MCF 10A (cell line): ENCODE measurements around the gene EXD3. TPM values are rescaled to one million over a fixed set of nuclear protein-coding genes. Genes with fewer than 3 reads are reported as not detected.

Experiments
- BruUV-seq: library from RNA; stranded (reverse); fragments of 400-500 nt; replicated peaks from 2 replicates; lab custom pipeline; 2021; lab: Mats Ljungman, UMichigan
- CTCF ChIA-PET: fragments of 300-600 bp; sonication (Branson Sonifier 250); formaldehyde crosslinking; extraction: SDS; loops from one replicate; lab custom pipeline; 2021; ENCODE audit warnings: antibody characterized with exemption, inconsistent platforms; lab: Yijun Ruan, JAX
- POLR2A ChIA-PET: fragments of 300-600, 350-650 bp; sonication (Branson Sonifier 250); formaldehyde crosslinking; extraction: SDS; loops from one replicate; lab custom pipeline; 2020; ENCODE audit warnings: antibody characterized with exemption, inconsistent platforms; lab: Yijun Ruan, JAX
- DNase-seq: peaks from one replicate; pipeline ENCODE4 v3.0.0-alpha.2; 2018; ENCODE audit not compliant: unreplicated experiment
- H3K27ac Mint-ChIP-seq: one replicate; pipeline ENCODE4 v1.8.0; 2022; ENCODE audit warnings: mild to moderate bottlenecking, low read depth, mixed read lengths; ENCODE audit not compliant: unreplicated experiment
- H3K27me3 Mint-ChIP-seq: one replicate; pipeline ENCODE4 v1.8.0; 2022; ENCODE audit warnings: mixed read lengths; ENCODE audit not compliant: insufficient read depth, unreplicated experiment
- H3K36me3 Mint-ChIP-seq: one replicate; pipeline ENCODE4 v1.8.0; 2022; ENCODE audit warnings: mild to moderate bottlenecking, moderate library complexity, mixed read lengths; ENCODE audit not compliant: insufficient read depth, unreplicated experiment
- H3K4me1 Mint-ChIP-seq: one replicate; pipeline ENCODE4 v1.8.0; 2022; ENCODE audit warnings: mixed read lengths; ENCODE audit not compliant: insufficient read depth, unreplicated experiment
- H3K4me3 Mint-ChIP-seq: one replicate; pipeline ENCODE4 v1.8.0; 2022; ENCODE audit warnings: mild to moderate bottlenecking, moderate library complexity, mixed read lengths; ENCODE audit not compliant: unreplicated experiment
- H3K9me3 Mint-ChIP-seq: one replicate; pipeline ENCODE4 v1.8.0; 2022; ENCODE audit warnings: mixed read lengths; ENCODE audit not compliant: unreplicated experiment
- intact Hi-C: fragments of 100-400 bp; cut with micrococcal nuclease; formaldehyde crosslinking; loops from 2 replicates; pipeline ENCODE4 v1.14.1; 2022
- total RNA-seq: library from RNA; stranded (reverse); gene quantifications from 2 replicates; pipeline ENCODE4 v1.2.3, GENCODE V29; 2022
- TF ChIP-seq, protein P1 (sequence below): fragments of 200-600 bp; IDR thresholded peaks from one replicate; pipeline ENCODE4 v1.8.0; 2022; ENCODE audit warnings: antibody characterized with exemption, mild to moderate bottlenecking; ENCODE audit not compliant: unreplicated experiment

EXD3 gene
- total RNA-seq, 1 experiment from 2014 or later: 17.1 TPM

GRCh38 chr9:137313956-137314560, 108.9 kb downstream of the EXD3 start:
- H3K27ac Mint-ChIP-seq: no peak overlapping the region
- ChIA-PET POLR2A (no interaction called here), CTCF (no interaction called here)
- no peaks in the 10 kb centered on the region for H3K9me3 Mint-ChIP-seq
- H3K4me1 Mint-ChIP-seq: no peaks in the 10 kb centered on the region
- H3K27me3 Mint-ChIP-seq: no peaks in the 10 kb centered on the region
- no peaks in the 10 kb centered on the region for H3K36me3 Mint-ChIP-seq
- TF ChIP-seq, protein P1, sequence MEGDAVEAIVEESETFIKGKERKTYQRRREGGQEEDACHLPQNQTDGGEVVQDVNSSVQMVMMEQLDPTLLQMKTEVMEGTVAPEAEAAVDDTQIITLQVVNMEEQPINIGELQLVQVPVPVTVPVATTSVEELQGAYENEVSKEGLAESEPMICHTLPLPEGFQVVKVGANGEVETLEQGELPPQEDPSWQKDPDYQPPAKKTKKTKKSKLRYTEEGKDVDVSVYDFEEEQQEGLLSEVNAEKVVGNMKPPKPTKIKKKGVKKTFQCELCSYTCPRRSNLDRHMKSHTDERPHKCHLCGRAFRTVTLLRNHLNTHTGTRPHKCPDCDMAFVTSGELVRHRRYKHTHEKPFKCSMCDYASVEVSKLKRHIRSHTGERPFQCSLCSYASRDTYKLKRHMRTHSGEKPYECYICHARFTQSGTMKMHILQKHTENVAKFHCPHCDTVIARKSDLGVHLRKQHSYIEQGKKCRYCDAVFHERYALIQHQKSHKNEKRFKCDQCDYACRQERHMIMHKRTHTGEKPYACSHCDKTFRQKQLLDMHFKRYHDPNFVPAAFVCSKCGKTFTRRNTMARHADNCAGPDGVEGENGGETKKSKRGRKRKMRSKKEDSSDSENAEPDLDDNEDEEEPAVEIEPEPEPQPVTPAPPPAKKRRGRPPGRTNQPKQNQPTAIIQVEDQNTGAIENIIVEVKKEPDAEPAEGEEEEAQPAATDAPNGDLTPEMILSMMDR: no peak
- no peak for DNase-seq
- intact Hi-C loops: no loop called here
- no peak overlapping the region for H3K4me3 Mint-ChIP-seq
- BruUV-seq: no TSS peak

DNA sequence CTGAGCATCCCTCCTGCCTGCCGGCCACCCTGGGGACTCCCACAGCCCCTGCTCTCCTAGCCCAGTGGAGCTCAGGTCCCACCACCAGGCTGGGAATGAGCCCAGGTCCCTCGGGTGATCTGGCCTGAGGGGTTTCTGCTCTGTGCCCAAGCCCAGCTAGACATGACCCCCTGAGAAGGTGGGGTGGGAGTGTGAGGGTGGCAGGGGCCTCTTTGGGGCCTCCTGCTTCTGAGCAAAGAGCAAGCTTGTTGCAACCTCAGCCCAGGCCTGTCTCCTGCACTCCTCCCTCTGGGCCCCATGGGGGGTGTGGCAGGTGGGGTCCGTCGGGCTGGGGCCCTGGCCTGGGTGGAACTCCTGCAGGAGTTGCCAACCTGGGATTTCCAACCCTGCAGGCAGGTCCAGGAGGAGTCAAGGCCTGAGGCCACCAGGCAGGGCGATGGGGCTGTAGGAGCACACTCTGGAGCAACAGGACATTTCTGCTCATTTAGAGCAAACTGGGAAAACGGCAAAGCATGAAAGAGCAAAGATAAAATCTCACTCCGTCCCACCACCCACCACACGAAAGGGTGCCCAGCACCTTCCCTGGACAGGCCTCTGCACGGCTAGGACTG, 109.5 kb downstream of the EXD3 start:
- TF ChIP-seq, protein P1: no peak
- Mint-ChIP-seq H3K36me3 (no peaks in the 10 kb centered on the region), H3K9me3 (no peaks in the 10 kb centered on the region), H3K4me3 (no peak overlapping the region), H3K4me1 (no peaks in the 10 kb centered on the region), H3K27ac (no peak overlapping the region), H3K27me3 (no peaks in the 10 kb centered on the region)
- CTCF ChIA-PET: no interaction called here
- no peak for DNase-seq
- intact Hi-C loops: no loop called here
- POLR2A ChIA-PET: no interaction called here
- no TSS peak for BruUV-seq

DNA sequence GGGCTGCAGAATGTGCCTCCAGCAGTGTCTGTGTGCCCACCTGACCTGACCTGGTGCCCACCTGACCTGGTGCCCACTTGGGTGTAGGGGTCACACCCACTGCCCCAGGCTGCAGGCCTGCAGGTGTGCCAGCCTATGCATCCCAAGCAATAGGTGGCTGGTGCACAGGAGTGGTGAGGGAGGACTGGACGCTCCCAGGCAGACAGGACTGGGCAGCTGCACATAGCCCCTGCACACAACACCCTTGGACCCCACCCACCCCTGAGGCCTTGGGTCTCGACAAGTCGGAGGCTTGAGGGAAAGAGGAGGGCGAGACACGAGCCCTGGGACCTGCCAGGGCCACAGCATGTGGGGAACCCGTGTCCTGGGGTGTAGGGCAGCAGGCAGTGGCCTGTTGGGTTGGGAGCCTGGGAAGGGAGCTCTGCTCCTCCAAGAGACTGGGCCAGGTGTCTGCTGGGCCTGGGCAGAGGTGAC, 110.1 kb downstream of the EXD3 start:
- Mint-ChIP-seq H3K36me3 (no peaks in the 10 kb centered on the region), H3K9me3 (no peaks in the 10 kb centered on the region), H3K27me3 (no peaks in the 10 kb centered on the region), H3K4me3 (no peak overlapping the region), H3K4me1 (no peaks in the 10 kb centered on the region), H3K27ac (no peak overlapping the region)
- POLR2A ChIA-PET: no interaction called here
- BruUV-seq: no TSS peak
- no peak for DNase-seq
- intact Hi-C loops: no loop called here
- TF ChIP-seq, protein P1: no peak
- CTCF ChIA-PET: interaction anchor here (0.5 kb wide), 1 partner anchor 241 kb away, joined by 3 read pairs; no protein-coding TSS in a partner anchor

- intact Hi-C loops: no loop called here
- CTCF ChIA-PET: interaction anchor here (0.5 kb wide), 1 partner anchor 242 kb away, joined by 3 read pairs; no protein-coding TSS in a partner anchor
- TF ChIP-seq, protein P1: no peak
- no peaks in the 10 kb centered on the region for H3K9me3 Mint-ChIP-seq
- H3K4me3 Mint-ChIP-seq: no peak overlapping the region
- H3K4me1 Mint-ChIP-seq: no peaks in the 10 kb centered on the region
- peak; percentile 69 for DNase-seq
- no TSS peak for BruUV-seq
- no peaks in the 10 kb centered on the region for H3K27me3 Mint-ChIP-seq
- POLR2A ChIA-PET: interaction anchor here (0.5 to 1.0 kb wide), 2 partner anchors 10 to 112 kb away, joined by 3 to 6 read pairs; partner anchors contain the start of gene NRARP
- no peak overlapping the region for H3K27ac Mint-ChIP-seq
- H3K36me3 Mint-ChIP-seq: peaks cover 4% of the 10 kb centered on the region
Observed at GRCh38 chr9:137311986-137312851, 110.7 kb downstream of the EXD3 start.
